Left ventricle myocardium inferior (tissue), 1 donor: Measurements from ENCODE around the gene BCL2L2. TPM values are rescaled to one million over a fixed set of nuclear protein-coding genes. Genes with fewer than 3 reads are reported as not detected.

Experiments used
- DNase-seq: peaks from one replicate; pipeline ENCODE4 v3.0.0-alpha.2; 2020
- H3K27ac ChIP-seq: fragments of 200-600 bp; replicated peaks from 2 replicates; pipeline ENCODE4 v1.8.0; 2021
- H3K27me3 ChIP-seq: fragments of 200-600 bp; 2 replicates; pipeline ENCODE4 v1.8.0; 2021; ENCODE audit warnings: low read depth
- H3K36me3 ChIP-seq: fragments of 200-600 bp; 2 replicates; pipeline ENCODE4 v1.8.0; 2021
- H3K4me1 ChIP-seq: fragments of 200-600 bp; 2 replicates; pipeline ENCODE4 v1.8.0; 2021
- H3K4me3 ChIP-seq: fragments of 200-600 bp; 2 replicates; pipeline ENCODE4 v1.8.0; 2021; ENCODE audit warnings: mild to moderate bottlenecking, moderate library complexity
- H3K9me3 ChIP-seq: fragments of 200-600 bp; replicated peaks from 2 replicates; pipeline ENCODE4 v1.8.0; 2021
- CTCF ChIP-seq: fragments of 200-600 bp; IDR thresholded peaks from 2 replicates; pipeline ENCODE4 v1.8.0; 2021; ENCODE audit warnings: antibody characterized with exemption, mild to moderate bottlenecking, borderline replicate concordance
- intact Hi-C: fragments of 100-400 bp; cut with micrococcal nuclease; formaldehyde crosslinking; loops from one replicate; pipeline ENCODE4 v1.11.0; 2022
- total RNA-seq: library from RNA; stranded (reverse); fragmentation: NEBNext Ultra II Directional; extraction: Animal tissue kit (Norgen Biotek cat#: 25700); gene quantifications from one replicate; pipeline ENCODE4 v1.2.1, GENCODE V29; 2021
- donor health status: DM: no; HTN: yes; CAD: no; lungs with severe emphysema.

BCL2L2 gene
- total RNA-seq, 1 donor from 2014 or later = 37.5 TPM

GRCh38 chr14:23345987-23346692 lies 39.5 kb downstream of the BCL2L2 start:
- no peaks in the 10 kb centered on the region for H3K36me3 ChIP-seq
- H3K4me3 ChIP-seq = no peak overlapping the region
- DNase-seq = no peak
- peak; percentile 25 for TF ChIP-seq CTCF
- no peaks in the 10 kb centered on the region for H3K27me3 ChIP-seq
- intact Hi-C loops = no loop called here
- H3K27ac ChIP-seq = peak overlapping the region; percentile 44
- H3K4me1 ChIP-seq = peaks cover 13% of the 10 kb centered on the region
- no peaks in the 10 kb centered on the region for H3K9me3 ChIP-seq

- H3K4me1 ChIP-seq = peaks cover 17% of the 10 kb centered on the region
- intact Hi-C loops = no loop called here
- no peaks in the 10 kb centered on the region for H3K9me3 ChIP-seq
- H3K27me3 ChIP-seq = peaks cover 6% of the 10 kb centered on the region
- H3K27ac ChIP-seq = peak overlapping the region; percentile 44
- no peak overlapping the region for H3K4me3 ChIP-seq
- no peaks in the 10 kb centered on the region for H3K36me3 ChIP-seq
- DNase-seq = no peak
- TF ChIP-seq CTCF = no peak
Observed at GRCh38 chr14:23346693-23347405, 40.2 kb downstream of the BCL2L2 start.

GRCh38 chr14:23347406-23348296 lies 41.0 kb downstream of the BCL2L2 start:
- DNase-seq = no peak
- Histone ChIP-seq H3K27ac (no peak overlapping the region), H3K36me3 (no peaks in the 10 kb centered on the region), H3K9me3 (no peaks in the 10 kb centered on the region), H3K4me1 (peaks cover 25% of the 10 kb centered on the region), H3K27me3 (peaks cover 10% of the 10 kb centered on the region), H3K4me3 (no peak overlapping the region)
- intact Hi-C loops = no loop called here
- no peak for TF ChIP-seq CTCF

GRCh38 chr14:23348297-23348655 lies 41.6 kb downstream of the BCL2L2 start:
- no peak for TF ChIP-seq CTCF
- H3K4me3 ChIP-seq = no peak overlapping the region
- H3K4me1 ChIP-seq = peaks cover 31% of the 10 kb centered on the region
- H3K36me3 ChIP-seq = no peaks in the 10 kb centered on the region
- no peak overlapping the region for H3K27ac ChIP-seq
- peaks cover 10% of the 10 kb centered on the region for H3K27me3 ChIP-seq
- intact Hi-C loops = no loop called here
- no peak for DNase-seq
- H3K9me3 ChIP-seq = no peaks in the 10 kb centered on the region

GRCh38 chr14:23349156-23349845 lies 42.7 kb downstream of the BCL2L2 start:
- Histone ChIP-seq H3K36me3 (no peaks in the 10 kb centered on the region), H3K9me3 (no peaks in the 10 kb centered on the region), H3K27me3 (peaks cover 10% of the 10 kb centered on the region), H3K27ac (no peak overlapping the region), H3K4me3 (no peak overlapping the region), H3K4me1 (peaks cover 32% of the 10 kb centered on the region)
- intact Hi-C loops = no loop called here
- DNase-seq = no peak
- TF ChIP-seq CTCF = no peak
